ENCODE data around the gene PTGES3L. TPM values are rescaled to one million over a fixed set of nuclear protein-coding genes. Genes with fewer than 3 reads are reported as not detected.
"Not testable (repeated sequence)": the region's sequence is repeated elsewhere in the genome, so short reads cannot be mapped to it uniquely, and the experiment has no call there.

PTGES3L gene
- total RNA-seq, 2 donors from 2014 or later, result 4.6 to 7.9 TPM

DNA sequence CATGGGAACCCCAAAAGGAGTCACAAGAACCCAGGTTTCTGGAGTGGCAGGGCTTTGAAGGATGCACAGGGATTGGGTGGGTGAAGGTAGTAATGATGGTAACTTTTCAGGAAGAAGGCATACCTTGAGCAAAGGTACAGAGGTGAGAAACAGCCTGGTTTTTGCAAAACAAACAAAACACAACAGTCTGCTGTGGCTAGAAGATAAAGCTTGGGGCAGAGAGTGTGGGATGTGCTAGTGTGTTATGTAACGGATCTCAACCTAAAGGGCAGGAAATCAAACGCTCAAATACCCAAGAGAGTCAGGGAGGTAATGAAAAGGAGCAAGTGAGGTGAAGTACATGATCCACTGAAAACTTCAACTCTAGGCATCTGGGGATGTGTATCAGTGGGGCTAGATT is 4.6 kb downstream of the PTGES3L start:
- Histone ChIP-seq H3K36me3 (ENCODE audit: control insufficient read depth, insufficient read depth, low read length) (peaks cover 5% of the 10 kb centered on the region), H3K4me3 (ENCODE audit: low read length) (no peak overlapping the region), H3K4me1 (ENCODE audit: control insufficient read depth, insufficient read depth, low read length) (peaks cover 5% of the 10 kb centered on the region), H3K27ac (ENCODE audit: low read depth, low read length) (no peak overlapping the region), H3K27me3 (ENCODE audit: control insufficient read depth, insufficient read depth, low read length, poor library complexity, severe bottlenecking) (no peaks in the 10 kb centered on the region), H3K9ac (ENCODE audit: extremely low read depth, low read length, poor library complexity, severe bottlenecking) (no peak overlapping the region), H3K9me3 (ENCODE audit: control insufficient read depth, low read length) (no peaks in the 10 kb centered on the region)
- no peaks in the 10 kb centered on the region for H3K27me3 Mint-ChIP-seq (ENCODE audit: insufficient read depth)
- TF ChIP-seq, protein P1, sequence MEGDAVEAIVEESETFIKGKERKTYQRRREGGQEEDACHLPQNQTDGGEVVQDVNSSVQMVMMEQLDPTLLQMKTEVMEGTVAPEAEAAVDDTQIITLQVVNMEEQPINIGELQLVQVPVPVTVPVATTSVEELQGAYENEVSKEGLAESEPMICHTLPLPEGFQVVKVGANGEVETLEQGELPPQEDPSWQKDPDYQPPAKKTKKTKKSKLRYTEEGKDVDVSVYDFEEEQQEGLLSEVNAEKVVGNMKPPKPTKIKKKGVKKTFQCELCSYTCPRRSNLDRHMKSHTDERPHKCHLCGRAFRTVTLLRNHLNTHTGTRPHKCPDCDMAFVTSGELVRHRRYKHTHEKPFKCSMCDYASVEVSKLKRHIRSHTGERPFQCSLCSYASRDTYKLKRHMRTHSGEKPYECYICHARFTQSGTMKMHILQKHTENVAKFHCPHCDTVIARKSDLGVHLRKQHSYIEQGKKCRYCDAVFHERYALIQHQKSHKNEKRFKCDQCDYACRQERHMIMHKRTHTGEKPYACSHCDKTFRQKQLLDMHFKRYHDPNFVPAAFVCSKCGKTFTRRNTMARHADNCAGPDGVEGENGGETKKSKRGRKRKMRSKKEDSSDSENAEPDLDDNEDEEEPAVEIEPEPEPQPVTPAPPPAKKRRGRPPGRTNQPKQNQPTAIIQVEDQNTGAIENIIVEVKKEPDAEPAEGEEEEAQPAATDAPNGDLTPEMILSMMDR (conservative IDR thresholded peaks at IDR 0.05), result no peak
- 95 to 100% methylated on average over 1 to 2 of the region's 2 CpGs for WGBS, 2 experiments (ENCODE audit: insufficient coverage in 1 of 2, insufficient read length in 1 of 2)
- DNase-seq, result no peak
- H3K36me3 Mint-ChIP-seq (ENCODE audit: low read depth), result peaks cover 12% of the 10 kb centered on the region
- no peak overlapping the region for H3K4me3 Mint-ChIP-seq
- peaks cover 6% of the 10 kb centered on the region for H3K9me3 Mint-ChIP-seq
- no peak overlapping the region for H3K27ac Mint-ChIP-seq
- H3K4me1 Mint-ChIP-seq, result peaks cover 9% of the 10 kb centered on the region

GRCh38 chr17:42973323-42973722 is 6.6 kb downstream of the PTGES3L start:
- not testable (repeated sequence) for H3K4me3 Mint-ChIP-seq; H3K4me3 ChIP-seq (ENCODE audit: low read length); H3K4me1 ChIP-seq (ENCODE audit: control insufficient read depth, insufficient read depth, low read length); H3K27ac ChIP-seq (ENCODE audit: low read depth, low read length); H3K27me3 ChIP-seq (ENCODE audit: control insufficient read depth, insufficient read depth, low read length, poor library complexity, severe bottlenecking); H3K9me3 Mint-ChIP-seq; H3K27ac Mint-ChIP-seq; H3K36me3 ChIP-seq (ENCODE audit: control insufficient read depth, insufficient read depth, low read length); H3K9me3 ChIP-seq (ENCODE audit: control insufficient read depth, low read length); DNase-seq; H3K9ac ChIP-seq (ENCODE audit: extremely low read depth, low read length, poor library complexity, severe bottlenecking); H3K27me3 Mint-ChIP-seq (ENCODE audit: insufficient read depth); H3K4me1 Mint-ChIP-seq
- 79% methylated on average over 8 of the region's 18 CpGs; no CpG with 5 or more reads in 1 of the 2 experiments for WGBS, 2 experiments (ENCODE audit: insufficient coverage in 1 of 2, insufficient read length in 1 of 2)
- peaks cover 16% of the 10 kb centered on the region for H3K36me3 Mint-ChIP-seq (ENCODE audit: low read depth)

- H3K4me3 Mint-ChIP-seq, result no peak overlapping the region
- DNase-seq, result no peak
- H3K27me3 Mint-ChIP-seq (ENCODE audit: insufficient read depth), result no peaks in the 10 kb centered on the region
- H3K36me3 Mint-ChIP-seq (ENCODE audit: low read depth), result peaks cover 14% of the 10 kb centered on the region
- Histone ChIP-seq H3K9me3 (ENCODE audit: control insufficient read depth, low read length) (no peaks in the 10 kb centered on the region), H3K27me3 (ENCODE audit: control insufficient read depth, insufficient read depth, low read length, poor library complexity, severe bottlenecking) (no peaks in the 10 kb centered on the region), H3K4me3 (ENCODE audit: low read length) (no peak overlapping the region), H3K36me3 (ENCODE audit: control insufficient read depth, insufficient read depth, low read length) (peaks cover 5% of the 10 kb centered on the region), H3K4me1 (ENCODE audit: control insufficient read depth, insufficient read depth, low read length) (no peaks in the 10 kb centered on the region), H3K9ac (ENCODE audit: extremely low read depth, low read length, poor library complexity, severe bottlenecking) (no peak overlapping the region), H3K27ac (ENCODE audit: low read depth, low read length) (no peak overlapping the region)
- 91 to 92% methylated on average over 5 of the region's 5 CpGs for WGBS, 2 experiments (ENCODE audit: insufficient coverage in 1 of 2, insufficient read length in 1 of 2)
- TF ChIP-seq, protein P1 (conservative IDR thresholded peaks at IDR 0.05), result no peak
- no peaks in the 10 kb centered on the region for H3K4me1 Mint-ChIP-seq
- no peak overlapping the region for H3K27ac Mint-ChIP-seq
- H3K9me3 Mint-ChIP-seq, result peaks cover 6% of the 10 kb centered on the region
Observed at GRCh38 chr17:42971589-42971988, 8.3 kb downstream of the PTGES3L start.

DNA sequence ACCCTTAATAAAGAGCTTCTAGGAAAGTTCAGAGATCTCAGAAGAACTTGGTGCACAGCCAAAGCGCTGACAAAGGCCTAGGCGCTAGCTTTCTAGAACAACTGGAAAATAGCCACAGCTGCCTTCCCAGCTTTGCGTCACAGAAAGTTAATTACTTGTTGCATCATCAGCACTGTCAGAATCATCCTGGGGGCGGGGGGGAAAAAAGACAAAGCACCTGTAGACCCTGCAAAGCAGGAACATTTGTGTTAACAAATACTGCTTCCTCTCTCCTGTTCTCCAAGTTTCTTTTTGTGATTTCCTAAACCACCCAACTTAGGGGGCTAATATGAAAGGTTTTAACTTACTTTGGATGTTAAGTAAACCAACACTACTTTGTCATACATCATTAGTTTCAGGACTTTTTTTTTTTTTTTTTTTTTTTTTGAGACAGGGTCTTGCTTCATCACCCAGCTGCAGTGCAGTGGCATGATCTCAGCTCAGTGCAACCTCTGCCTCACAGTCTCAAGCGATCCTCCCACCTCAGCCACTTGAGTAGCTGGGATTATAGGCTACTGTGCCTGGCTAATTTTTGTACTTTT is 10.8 kb downstream of the PTGES3L start:
- peaks cover 5% of the 10 kb centered on the region for H3K36me3 ChIP-seq (ENCODE audit: control insufficient read depth, insufficient read depth, low read length)
- H3K9me3 ChIP-seq (ENCODE audit: control insufficient read depth, low read length), result no peaks in the 10 kb centered on the region
- Mint-ChIP-seq H3K36me3 (ENCODE audit: low read depth) (peaks cover 10% of the 10 kb centered on the region), H3K27ac (peak overlapping the region; percentile 68), H3K9me3 (peaks cover 6% of the 10 kb centered on the region), H3K27me3 (ENCODE audit: insufficient read depth) (no peaks in the 10 kb centered on the region), H3K4me3 (no peak overlapping the region), H3K4me1 (peaks cover 1% of the 10 kb centered on the region)
- TF ChIP-seq, protein P1 (conservative IDR thresholded peaks at IDR 0.05), result no peak
- no peak for DNase-seq
- WGBS, 2 experiments (ENCODE audit: insufficient coverage in 1 of 2, insufficient read length in 1 of 2), result 40 to 80% methylated on average over 1 to 4 of the region's 5 CpGs
- no peak overlapping the region for H3K9ac ChIP-seq (ENCODE audit: extremely low read depth, low read length, poor library complexity, severe bottlenecking)
- no peaks in the 10 kb centered on the region for H3K27me3 ChIP-seq (ENCODE audit: control insufficient read depth, insufficient read depth, low read length, poor library complexity, severe bottlenecking)
- H3K4me3 ChIP-seq (ENCODE audit: low read length), result no peak overlapping the region
- H3K4me1 ChIP-seq (ENCODE audit: control insufficient read depth, insufficient read depth, low read length), result no peaks in the 10 kb centered on the region
- no peak overlapping the region for H3K27ac ChIP-seq (ENCODE audit: low read depth, low read length)

Data from endodermal cell (in vitro differentiated cells).